GM23248 (cell line): ENCODE measurements around the gene PTPN20.
"Not testable (repeated sequence)": the region's sequence is repeated elsewhere in the genome, so short reads cannot be mapped to it uniquely, and the experiment has no call there.

Experiments
- EZH2 ChIP-seq: fragments of 200-600 bp; sonication (generic); IDR thresholded peaks from 2 replicates; pipeline ENCODE4 v1.6.1; 2018; ENCODE audit warnings: antibody characterized with exemption, mild to moderate bottlenecking; ENCODE audit not compliant: insufficient read depth, poor library complexity, severe bottlenecking
- EZH2phosphoT487 ChIP-seq: fragments of 200-600 bp; sonication (generic); IDR thresholded peaks from 2 replicates; pipeline ENCODE4 v1.6.1; 2018; ENCODE audit warnings: antibody characterized with exemption, moderate library complexity, mild to moderate bottlenecking, low read depth; ENCODE audit not compliant: insufficient read depth

- not testable (repeated sequence) for TF ChIP-seq EZH2, EZH2phosphoT487
Observed at GRCh38 chr10:46911144-46911876, at the start of gene PTPN20.
